Hippocampal formation (tissue), 2 donors: ENCODE data around the gene MAMDC2.
A peak's percentile ranks its signal among the peaks of the same experiment; 100 is the strongest.

Experiments
- DNase-seq, 2 donors: peaks; one replicate each; lab custom pipeline; 2025; lab: John Stamatoyannopoulos, UW

MAMDC2 gene

DNA sequence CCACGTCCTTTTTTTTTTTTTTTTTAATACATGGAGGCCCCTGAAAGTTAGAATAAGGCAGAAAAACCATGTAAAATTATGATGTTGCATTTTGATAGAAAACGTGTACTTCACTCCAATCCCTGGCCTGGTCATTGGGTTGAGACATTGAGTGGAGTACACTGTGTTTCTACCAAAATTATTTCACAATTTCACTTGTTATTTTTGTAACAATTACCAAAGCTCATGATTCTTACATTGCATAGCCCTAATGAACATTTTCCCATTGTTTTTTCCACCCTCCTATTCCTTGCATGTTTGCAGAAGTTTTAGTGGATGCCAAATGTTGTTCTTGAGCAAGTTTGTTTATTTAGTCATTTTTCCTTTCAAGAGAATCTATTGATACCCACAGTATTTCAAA lies 21.9 kb downstream of the MAMDC2 start:
- no peak for DNase-seq

GRCh38 chr9:70066418-70066817 lies 22.8 kb downstream of the MAMDC2 start:
- DNase-seq = no peak

- no peak for DNase-seq
Observed at GRCh38 chr9:70066874-70067273, 23.2 kb downstream of the MAMDC2 start.

GRCh38 chr9:70069704-70070103 lies 26.1 kb downstream of the MAMDC2 start:
- no peak for DNase-seq

GRCh38 chr9:70073193-70073592 lies 29.5 kb downstream of the MAMDC2 start:
- DNase-seq = no peak

GRCh38 chr9:70073756-70074155 lies 30.1 kb downstream of the MAMDC2 start:
- DNase-seq = no peak

GRCh38 chr9:70076678-70077077 lies 33.0 kb downstream of the MAMDC2 start:
- DNase-seq = peak in 1 of 2 donors; percentile 42

GRCh38 chr9:70079417-70080037 lies 35.9 kb downstream of the MAMDC2 start:
- DNase-seq = no peak

DNA sequence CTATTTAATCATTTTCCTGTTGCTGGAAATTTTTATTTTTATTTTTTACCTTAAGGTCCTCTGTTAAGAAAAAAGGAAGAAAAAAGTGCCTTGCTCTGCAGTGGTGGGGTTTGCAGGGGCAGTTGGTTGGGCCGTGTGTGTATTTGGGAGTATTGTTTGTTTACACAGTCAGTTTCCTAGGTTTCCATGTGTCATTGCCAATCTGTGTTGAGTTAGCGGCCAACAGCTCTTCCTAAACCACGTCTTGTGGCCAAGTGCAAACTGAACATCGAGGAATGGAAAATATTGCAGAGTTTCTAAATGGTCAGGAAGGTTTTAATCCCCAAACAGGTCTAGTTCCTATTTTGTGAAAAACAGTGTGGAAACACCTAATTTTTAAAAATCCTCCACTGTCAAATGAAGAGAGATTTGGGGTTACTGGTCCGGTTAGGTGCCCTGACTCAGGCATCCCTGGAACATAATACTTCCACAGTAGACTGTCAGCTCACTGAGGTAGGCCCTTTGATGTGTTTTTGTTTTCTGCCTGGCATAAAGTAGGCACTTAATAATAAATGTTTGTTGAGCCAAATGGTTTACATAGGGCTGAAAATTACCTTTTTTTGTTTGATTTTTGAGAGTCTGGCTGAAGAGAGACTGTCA lies 37.0 kb downstream of the MAMDC2 start:
- DNase-seq = peak; percentile 1 to 37

- no peak for DNase-seq
Observed at GRCh38 chr9:70081120-70081495, 37.5 kb downstream of the MAMDC2 start.

GRCh38 chr9:70083429-70083828 lies 39.8 kb downstream of the MAMDC2 start:
- no peak for DNase-seq

- DNase-seq = no peak
Observed at GRCh38 chr9:70085241-70085640, 41.6 kb downstream of the MAMDC2 start.

GRCh38 chr9:70091103-70091502 lies 47.5 kb downstream of the MAMDC2 start:
- no peak for DNase-seq

- no peak for DNase-seq
Observed at GRCh38 chr9:70091572-70091971, 47.9 kb downstream of the MAMDC2 start.

- no peak for DNase-seq
Observed at GRCh38 chr9:70092190-70092589, 48.5 kb downstream of the MAMDC2 start.

GRCh38 chr9:70093095-70093494 lies 49.4 kb downstream of the MAMDC2 start:
- DNase-seq = no peak

DNA sequence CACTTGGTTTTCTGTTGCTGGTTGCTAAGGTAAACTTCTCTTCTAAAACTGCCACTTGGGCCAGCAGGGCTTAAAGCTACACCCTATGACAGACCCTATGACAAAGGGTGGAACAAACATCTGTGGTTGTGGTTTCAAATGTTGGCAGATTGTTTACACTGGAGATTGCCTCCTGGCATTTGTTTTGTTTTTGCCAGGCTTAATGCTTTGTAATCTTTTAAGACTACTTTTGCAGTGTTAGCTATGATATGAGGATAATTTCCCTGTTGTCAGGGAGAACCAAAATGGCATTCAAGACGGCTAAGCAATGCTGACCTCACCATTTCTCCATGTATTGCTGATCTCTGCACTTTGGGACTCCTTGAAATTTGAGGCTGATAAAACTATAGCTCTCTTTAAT lies 50.3 kb downstream of the MAMDC2 start:
- DNase-seq = no peak

DNA sequence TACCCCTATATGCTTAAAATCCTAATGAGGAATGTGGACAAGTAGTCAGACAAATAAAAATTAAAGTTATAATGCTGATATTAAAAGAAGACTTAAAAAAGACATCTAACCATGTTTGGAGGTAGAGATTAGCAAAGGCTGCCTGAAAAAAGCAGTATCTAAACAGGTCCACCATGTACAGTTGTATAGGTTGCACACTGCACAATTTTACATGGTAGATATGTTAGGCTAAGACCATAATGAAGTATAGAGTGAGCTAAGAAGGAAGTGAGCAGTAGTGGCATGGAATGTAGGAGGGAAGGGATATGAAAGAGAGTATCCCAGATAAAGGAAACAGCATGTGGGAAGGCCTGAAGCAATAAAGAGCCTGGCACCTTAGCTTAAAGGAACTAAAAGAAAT lies 51.1 kb downstream of the MAMDC2 start:
- DNase-seq = no peak

GRCh38 chr9:70097187-70097586 lies 53.5 kb downstream of the MAMDC2 start:
- no peak for DNase-seq

DNA sequence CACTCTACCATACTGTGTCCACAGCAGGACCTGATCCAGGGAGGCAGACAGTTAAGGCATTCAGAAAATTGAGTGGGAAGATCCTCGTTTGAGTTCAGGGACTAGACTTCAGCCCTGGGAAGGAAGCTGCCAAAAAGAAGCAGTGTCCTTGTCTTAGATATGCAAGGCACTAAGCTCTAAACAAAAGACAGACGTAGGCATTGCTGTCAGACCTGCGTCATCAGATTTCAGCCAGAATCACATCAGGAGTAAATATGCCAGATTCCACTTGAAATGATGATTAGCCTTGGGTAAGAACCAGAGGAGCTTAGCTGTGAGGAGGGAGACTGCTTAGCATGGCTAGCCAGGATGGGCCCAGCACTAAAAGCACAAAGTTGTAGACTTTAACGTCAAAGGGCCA lies 56.7 kb downstream of the MAMDC2 start:
- no peak for DNase-seq

GRCh38 chr9:70101265-70101664 lies 57.6 kb downstream of the MAMDC2 start:
- DNase-seq = no peak

DNA sequence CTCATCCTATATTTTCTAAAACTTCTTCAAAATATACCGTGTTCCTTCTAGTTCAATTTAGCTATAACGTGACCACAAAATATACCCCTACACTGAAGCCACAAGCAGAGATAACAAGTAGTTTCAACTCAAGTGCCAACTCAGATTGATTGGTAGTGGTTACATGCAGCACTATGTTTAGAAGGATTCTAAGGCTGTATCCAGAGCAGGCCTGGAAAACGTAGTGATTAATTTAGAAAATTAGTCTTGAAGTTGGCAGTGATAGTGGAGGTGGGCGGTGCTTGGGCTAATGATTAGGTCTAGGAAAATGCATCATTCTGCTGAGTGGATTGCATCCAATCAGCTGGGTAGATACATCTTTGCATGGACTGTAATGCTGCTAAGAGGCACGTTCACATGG lies 61.5 kb downstream of the MAMDC2 start:
- no peak for DNase-seq

- DNase-seq = no peak
Observed at GRCh38 chr9:70106571-70106970, 62.9 kb downstream of the MAMDC2 start.

GRCh38 chr9:70107558-70107957 lies 63.9 kb downstream of the MAMDC2 start:
- no peak for DNase-seq
